HFFc6 (cell line): ENCODE results near the gene PLA2G2C. TPM values are rescaled to one million over a fixed set of nuclear protein-coding genes. Genes with fewer than 3 reads are reported as not detected.

Source experiments
- DNase-seq: peaks from one replicate; pipeline ENCODE4 v3.0.0-alpha.2; 2018
- H3K27ac Mint-ChIP-seq: 2 replicates; pipeline ENCODE4 v1.8.0; 2020; ENCODE audit warnings: mild to moderate bottlenecking, mixed read lengths
- H3K27me3 Mint-ChIP-seq: 2 replicates; pipeline ENCODE4 v1.8.0; 2021; ENCODE audit warnings: mild to moderate bottlenecking, moderate library complexity, mixed read lengths; ENCODE audit not compliant: insufficient read depth
- H3K36me3 Mint-ChIP-seq: 2 replicates; pipeline ENCODE4 v1.8.0; 2021; ENCODE audit warnings: low read depth, mixed read lengths
- H3K4me1 Mint-ChIP-seq: 2 replicates; pipeline ENCODE4 v1.8.0; 2020; ENCODE audit warnings: low read depth, mixed read lengths
- H3K4me3 Mint-ChIP-seq: 2 replicates; pipeline ENCODE4 v1.8.0; 2020; ENCODE audit warnings: mild to moderate bottlenecking, moderate library complexity, mixed read lengths
- H3K9me3 Mint-ChIP-seq: 2 replicates; pipeline ENCODE4 v1.8.0; 2020; ENCODE audit warnings: mild to moderate bottlenecking, mixed read lengths
- CTCF ChIP-seq: fragments of 200-600 bp; sonication (generic); IDR thresholded peaks from 2 replicates; pipeline ENCODE4 v1.5.0; 2021; ENCODE audit warnings: antibody characterized with exemption, mild to moderate bottlenecking
- total RNA-seq, 6 experiments: library from RNA; stranded (reverse); fragmentation: NEBNext Ultra II Directional; extraction: Animal tissue kit (Norgen Biotek cat#: 25700); gene quantifications; 2 replicates in 1 of 6; 3 replicates in 5 of 6; pipeline ENCODE4 v1.2.3, GENCODE V29; 2021

Gene PLA2G2C
- total RNA-seq, 6 experiments from 2014 or later: not detected

- H3K27me3 Mint-ChIP-seq: peaks cover 46% of the 10 kb centered on the region
These were observed 42.9 kb upstream of the PLA2G2C start for GRCh38 chr1:20229171-20229570.

GRCh38 chr1:20228314-20228825, 42.1 kb upstream of the PLA2G2C start:
- H3K27ac Mint-ChIP-seq: no peak overlapping the region
- no peak for TF ChIP-seq CTCF
- no peak overlapping the region for H3K4me3 Mint-ChIP-seq
- H3K9me3 Mint-ChIP-seq: no peaks in the 10 kb centered on the region
- H3K27me3 Mint-ChIP-seq: peaks cover 52% of the 10 kb centered on the region
- no peaks in the 10 kb centered on the region for H3K4me1 Mint-ChIP-seq
- DNase-seq: no peak
- H3K36me3 Mint-ChIP-seq: no peaks in the 10 kb centered on the region

More at GRCh38 chr1:20229171-20229570, 42.9 kb upstream of the PLA2G2C start:
- no peak overlapping the region for H3K4me3 Mint-ChIP-seq
- H3K27ac Mint-ChIP-seq: no peak overlapping the region
- no peak for TF ChIP-seq CTCF
- no peaks in the 10 kb centered on the region for H3K9me3 Mint-ChIP-seq
- DNase-seq: no peak
- H3K36me3 Mint-ChIP-seq: no peaks in the 10 kb centered on the region
- H3K4me1 Mint-ChIP-seq: no peaks in the 10 kb centered on the region

GRCh38 chr1:20227704-20228103, 41.4 kb upstream of the PLA2G2C start:
- H3K4me3 Mint-ChIP-seq: no peak overlapping the region
- no peaks in the 10 kb centered on the region for H3K9me3 Mint-ChIP-seq
- no peaks in the 10 kb centered on the region for H3K36me3 Mint-ChIP-seq
- TF ChIP-seq CTCF: no peak
- no peak overlapping the region for H3K27ac Mint-ChIP-seq
- peaks cover 54% of the 10 kb centered on the region for H3K27me3 Mint-ChIP-seq
- H3K4me1 Mint-ChIP-seq: no peaks in the 10 kb centered on the region
- no peak for DNase-seq

GRCh38 chr1:20224546-20224945, 38.2 kb upstream of the PLA2G2C start:
- Mint-ChIP-seq H3K4me1 (no peaks in the 10 kb centered on the region), H3K27ac (no peak overlapping the region), H3K4me3 (no peak overlapping the region), H3K36me3 (no peaks in the 10 kb centered on the region), H3K27me3 (peaks cover 44% of the 10 kb centered on the region), H3K9me3 (no peaks in the 10 kb centered on the region)
- no peak for TF ChIP-seq CTCF
- no peak for DNase-seq

- Mint-ChIP-seq H3K9me3 (no peaks in the 10 kb centered on the region), H3K27ac (no peak overlapping the region), H3K4me1 (no peaks in the 10 kb centered on the region), H3K4me3 (no peak overlapping the region), H3K27me3 (peaks cover 47% of the 10 kb centered on the region), H3K36me3 (no peaks in the 10 kb centered on the region)
- DNase-seq: no peak
- no peak for TF ChIP-seq CTCF
These were observed 37.5 kb upstream of the PLA2G2C start for GRCh38 chr1:20223551-20224419.
